Activated gamma-delta T cell treated with Interleukin-2 at 50 U/mL for 16 hours (primary cell): ENCODE results near the gene NR1H4.
"Not testable (repeated sequence)": the region's sequence is repeated elsewhere in the genome, so short reads cannot be mapped to it uniquely, and the experiment has no call there.

ENCODE experiments used
- DNase-seq: peaks from one replicate; pipeline ENCODE4 v3.0.0-alpha.2; 2020

NR1H4 gene

GRCh38 chr12:100473050-100473715 lies 483 bp upstream of the NR1H4 start:
- no peak for DNase-seq

GRCh38 chr12:100474617-100475016 lies 951 bp downstream of the NR1H4 start:
- no peak for DNase-seq

- DNase-seq, result no peak
Measured at GRCh38 chr12:100476013-100476751, 2.5 kb downstream of the NR1H4 start.

GRCh38 chr12:100481021-100481420 lies 7.4 kb downstream of the NR1H4 start:
- DNase-seq, result no peak

GRCh38 chr12:100484183-100484886 lies 10.7 kb downstream of the NR1H4 start:
- no peak for DNase-seq

DNA sequence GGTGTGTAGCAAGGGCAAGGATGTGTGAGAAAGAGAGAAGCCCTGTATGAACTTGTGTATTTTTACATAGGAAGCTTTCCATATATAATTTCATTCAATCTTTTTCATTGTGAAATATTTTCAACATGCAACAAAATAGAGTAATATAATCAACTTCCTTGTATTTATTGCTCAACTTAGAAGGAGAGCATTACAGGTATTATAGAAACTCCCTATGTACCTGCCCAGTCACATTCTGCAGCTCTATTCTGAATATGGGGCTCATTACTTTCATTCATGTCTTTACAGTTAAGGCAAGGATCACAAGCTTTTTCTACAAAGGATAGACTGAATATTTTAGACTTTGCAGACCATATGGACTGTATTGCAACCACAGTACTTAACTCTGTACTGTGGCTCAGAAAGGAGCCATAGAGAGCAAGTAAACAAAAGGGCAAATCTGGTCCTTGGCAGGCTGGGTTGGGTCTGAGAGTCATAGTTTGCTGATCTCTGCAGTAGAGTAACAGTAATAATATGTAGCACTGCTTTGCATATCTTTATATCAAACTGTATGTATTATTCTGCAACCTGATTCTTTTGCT lies 11.3 kb downstream of the NR1H4 start:
- DNase-seq, result no peak

DNA sequence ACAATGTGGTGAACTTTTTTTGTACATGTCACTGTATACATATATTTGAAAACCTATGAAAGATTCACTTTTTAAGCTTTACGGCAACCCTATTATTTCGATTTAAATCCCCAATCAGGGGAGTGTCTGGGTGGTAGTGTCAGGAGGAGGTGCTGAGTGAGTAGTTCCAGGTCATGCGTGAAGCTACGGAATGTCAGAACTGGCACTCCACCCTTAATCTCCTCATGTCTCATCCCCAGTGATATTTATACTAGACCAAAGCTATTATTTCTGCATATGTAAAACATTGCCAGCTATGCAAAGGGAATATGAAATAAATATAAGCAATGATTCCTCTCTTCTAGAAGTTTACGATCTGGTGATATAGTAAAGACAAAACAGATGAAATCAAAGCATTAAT lies 12.3 kb downstream of the NR1H4 start:
- DNase-seq, result no peak

DNA sequence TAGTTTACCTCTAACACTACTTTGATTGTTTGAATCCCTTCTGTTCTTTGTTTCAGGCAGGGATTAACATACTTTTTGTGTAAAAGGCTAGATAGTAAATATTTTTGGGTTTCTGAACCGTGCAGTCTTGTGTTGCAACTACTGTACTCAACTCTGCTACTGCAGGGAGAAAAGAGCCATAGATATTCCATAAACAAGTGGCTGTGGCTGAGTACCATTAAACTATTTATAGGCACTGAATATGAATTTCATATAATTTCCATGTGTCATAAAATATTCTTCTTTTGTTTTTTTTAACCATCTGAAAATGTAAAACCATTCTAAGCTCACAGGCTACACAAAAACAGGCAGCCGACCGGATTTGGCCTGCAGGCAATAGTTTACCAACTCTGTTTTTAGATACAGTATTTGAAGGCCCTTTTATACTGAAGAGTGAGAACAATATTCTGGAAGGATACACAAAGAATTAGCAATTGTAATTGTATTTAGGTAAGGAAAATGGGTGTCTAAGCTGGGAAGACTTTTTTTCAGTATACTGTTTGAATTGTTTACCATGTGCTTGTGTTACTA lies 15.7 kb downstream of the NR1H4 start:
- no peak for DNase-seq

GRCh38 chr12:100490056-100490455 lies 16.4 kb downstream of the NR1H4 start:
- no peak for DNase-seq

DNA sequence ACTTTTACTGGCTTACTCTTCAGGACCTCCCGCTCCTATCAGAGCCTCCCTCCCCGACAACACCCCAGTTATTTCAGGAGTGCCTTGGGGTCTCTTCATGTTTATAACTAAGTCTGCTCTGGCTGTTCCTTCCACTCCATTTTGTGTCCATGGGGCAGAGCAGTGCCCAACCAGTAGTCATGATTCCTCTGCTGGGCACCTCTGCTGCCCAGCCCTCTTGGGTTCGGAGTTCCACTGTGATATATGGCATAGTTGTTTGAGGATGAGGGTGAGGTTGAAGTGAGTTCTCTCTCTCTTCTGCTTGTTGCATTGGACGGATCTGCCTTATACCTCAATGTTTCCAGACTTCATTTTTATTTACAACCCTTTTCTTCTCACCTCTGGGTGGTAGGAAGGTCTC lies 17.4 kb downstream of the NR1H4 start:
- DNase-seq, result no peak

- no peak for DNase-seq
Measured at GRCh38 chr12:100493396-100494012, 19.8 kb downstream of the NR1H4 start.

GRCh38 chr12:100494026-100494425 lies 20.4 kb downstream of the NR1H4 start:
- DNase-seq, result no peak

DNA sequence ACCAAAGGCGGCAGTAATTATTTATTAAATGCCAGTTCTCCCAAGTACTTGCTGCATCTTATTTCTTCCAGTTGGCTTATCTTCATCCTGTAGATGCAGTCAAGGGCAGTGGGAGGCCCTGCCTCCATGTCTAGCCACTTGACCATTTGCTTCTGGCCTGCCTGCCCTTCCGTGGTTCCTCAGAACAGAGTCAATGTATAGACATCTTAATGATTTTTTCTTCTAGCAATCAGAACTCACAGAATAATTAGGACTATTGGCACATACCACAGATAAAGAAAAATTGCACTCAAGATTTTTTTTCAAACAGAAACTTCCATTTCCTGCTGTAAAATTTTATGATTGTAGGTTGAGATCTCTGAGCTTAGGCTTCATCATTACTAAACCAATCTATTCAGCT lies 20.9 kb downstream of the NR1H4 start:
- no peak for DNase-seq

DNA sequence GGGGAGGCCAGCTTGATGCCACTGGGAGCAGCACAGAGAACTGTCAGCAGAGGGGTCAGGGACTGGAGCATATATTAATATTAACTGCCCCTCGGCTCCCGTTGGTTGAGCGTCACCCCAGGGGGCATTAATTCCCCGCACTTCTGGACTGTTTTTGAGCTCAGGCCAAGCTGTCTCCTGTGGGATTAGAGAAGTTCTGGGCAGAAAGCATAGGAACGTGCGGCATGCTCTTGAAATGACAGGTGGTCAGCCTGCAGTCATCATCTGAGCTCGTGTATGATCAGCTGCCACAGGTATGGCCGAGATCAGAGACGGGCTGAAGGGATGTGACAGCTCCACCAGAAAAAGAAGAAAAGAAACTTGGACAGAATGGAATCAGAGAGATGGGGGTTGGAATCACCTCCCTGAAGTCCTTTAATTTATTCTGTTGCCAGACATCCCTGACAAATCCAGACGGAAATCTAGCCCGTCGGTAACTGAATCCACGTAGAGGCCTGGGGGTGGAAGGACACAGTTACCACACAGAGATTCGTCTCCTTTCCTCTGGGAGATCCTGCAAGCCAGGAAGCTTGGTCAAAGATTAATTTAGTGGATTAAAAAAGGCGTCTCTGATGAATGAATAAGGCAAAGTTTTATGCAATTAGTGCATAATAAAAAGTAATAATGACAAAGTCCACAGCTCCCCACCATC lies 23.6 kb downstream of the NR1H4 start:
- DNase-seq, result no peak

DNA sequence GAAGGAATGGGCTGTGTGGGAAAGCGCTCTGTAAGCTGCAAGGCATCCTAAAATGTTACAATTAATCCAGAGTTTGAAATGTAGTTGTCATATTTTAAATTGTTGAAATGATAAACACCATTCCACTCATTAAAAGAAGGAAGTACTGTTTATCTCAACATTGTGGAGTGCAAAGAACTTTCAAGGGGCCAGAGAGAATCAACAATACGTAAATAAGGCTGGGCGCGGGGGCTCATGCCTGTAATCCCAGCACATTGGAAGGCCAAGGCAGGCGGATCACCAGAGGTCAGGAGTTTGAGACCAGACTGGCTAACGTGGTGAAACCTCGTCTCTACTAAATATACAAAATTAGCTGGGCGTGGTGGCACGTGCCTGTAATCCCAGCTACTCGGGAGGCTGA lies 24.5 kb downstream of the NR1H4 start:
- no peak for DNase-seq

GRCh38 chr12:100499416-100499815 lies 25.8 kb downstream of the NR1H4 start:
- no peak for DNase-seq

DNA sequence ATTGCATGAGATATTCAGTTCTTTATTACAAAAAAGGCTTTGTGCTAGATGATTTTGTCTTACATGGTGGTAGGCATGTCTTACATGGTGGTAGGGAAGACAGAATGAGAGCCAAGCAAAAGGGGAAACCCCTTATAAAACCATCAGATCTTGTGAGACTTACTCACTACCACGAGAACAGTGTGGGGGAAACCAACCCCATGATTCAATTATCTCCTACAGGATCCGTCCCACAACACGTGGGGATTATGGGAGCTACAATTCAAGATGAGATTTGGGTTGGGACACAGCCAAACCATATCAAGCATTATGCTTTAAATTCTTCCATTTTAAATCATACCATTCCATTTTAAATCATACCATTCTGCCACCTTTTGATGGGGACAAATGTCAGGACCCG lies 29.1 kb downstream of the NR1H4 start:
- not testable (repeated sequence) for DNase-seq

- DNase-seq, result no peak
Measured at GRCh38 chr12:100503228-100503628, 29.6 kb downstream of the NR1H4 start.

GRCh38 chr12:100504804-100505203 lies 31.1 kb downstream of the NR1H4 start:
- no peak for DNase-seq

- DNase-seq, result no peak
Measured at GRCh38 chr12:100508751-100509150, 35.1 kb downstream of the NR1H4 start.

GRCh38 chr12:100512692-100513091 lies 39.0 kb downstream of the NR1H4 start:
- no peak for DNase-seq

DNA sequence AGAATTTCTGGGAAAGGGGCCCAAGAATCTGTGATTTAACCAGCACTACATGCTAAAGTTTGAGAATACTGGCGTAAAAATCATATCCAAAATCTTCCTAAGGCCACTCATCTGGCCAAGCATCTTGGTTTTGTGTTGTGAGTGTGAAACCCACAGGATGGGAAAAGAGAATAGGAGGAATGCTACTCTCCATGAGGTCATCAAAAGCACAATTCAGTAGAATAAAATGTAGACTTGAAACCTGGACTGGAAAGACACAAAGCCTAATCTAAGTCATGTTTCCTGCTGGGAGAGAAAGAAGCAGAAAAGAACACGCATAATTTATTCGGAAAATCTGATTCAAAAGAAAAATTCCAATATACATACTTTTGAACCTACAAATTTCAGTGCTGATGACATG lies 42.3 kb downstream of the NR1H4 start:
- no peak for DNase-seq
